Astrocyte of the spinal cord (primary cell): ENCODE data around the gene TUBA3C.

Source experiments
- DNase-seq: peaks from one replicate; pipeline ENCODE4 v3.0.0; 2011; ENCODE audit warnings: low read depth, low spot score
- H3K4me3 ChIP-seq: 2 replicates; pipeline ENCODE4 v1.5.1; 2011; ENCODE audit warnings: low read depth, mild to moderate bottlenecking, low read length, moderate library complexity
- CTCF ChIP-seq: IDR thresholded peaks from 2 replicates; pipeline ENCODE4 v1.5.1; 2012; ENCODE audit warnings: low read depth, mild to moderate bottlenecking, low read length, inconsistent platforms
- in situ Hi-C: cut with HindIII; loops from 2 replicates; pipeline ENCODE4 v1.10.0; 2017; ENCODE audit warnings: low sequenced_read_pairs

The TUBA3C gene

GRCh38 chr13:19159761-19160420 is 21.7 kb downstream of the TUBA3C start:
- DNase-seq = no peak
- TF ChIP-seq CTCF = no peak
- H3K4me3 ChIP-seq = no peak overlapping the region
- in situ Hi-C loops = no loop called here

GRCh38 chr13:19159181-19159580 is 22.4 kb downstream of the TUBA3C start:
- no peak for TF ChIP-seq CTCF
- DNase-seq = no peak
- in situ Hi-C loops = no loop called here
- H3K4me3 ChIP-seq = no peak overlapping the region

GRCh38 chr13:19158526-19159174 is 23.0 kb downstream of the TUBA3C start:
- no peak overlapping the region for H3K4me3 ChIP-seq
- no peak for DNase-seq
- no peak for TF ChIP-seq CTCF
- in situ Hi-C loops = no loop called here

- in situ Hi-C loops = no loop called here
- H3K4me3 ChIP-seq = no peak overlapping the region
- no peak for DNase-seq
- no peak for TF ChIP-seq CTCF
These were observed 23.6 kb downstream of the TUBA3C start for GRCh38 chr13:19158006-19158405.

- H3K4me3 ChIP-seq = no peak overlapping the region
- in situ Hi-C loops = no loop called here
- no peak for DNase-seq
- no peak for TF ChIP-seq CTCF
These were observed 24.2 kb downstream of the TUBA3C start for GRCh38 chr13:19157461-19157860.

GRCh38 chr13:19156013-19156825 is 25.4 kb downstream of the TUBA3C start:
- no peak for TF ChIP-seq CTCF
- H3K4me3 ChIP-seq = no peak overlapping the region
- in situ Hi-C loops = no loop called here
- DNase-seq = no peak
